Type B pancreatic cell (in vitro differentiated cells): ENCODE measurements around the gene CORO1C. TPM values are rescaled to one million over a fixed set of nuclear protein-coding genes. Genes with fewer than 3 reads are reported as not detected.
A peak's percentile ranks its signal among the peaks of the same experiment; 100 is the strongest.
"Not testable (repeated sequence)": the region's sequence is repeated elsewhere in the genome, so short reads cannot be mapped to it uniquely, and the experiment has no call there.

Source experiments
- DNase-seq: peaks from one replicate; pipeline ENCODE4 v3.0.0; 2021; ENCODE audit warnings: mixed read lengths; ENCODE audit not compliant: unreplicated experiment; ENCODE audit errors: extremely low spot score
- H3K27ac Mint-ChIP-seq: 2 replicates; pipeline ENCODE4 v1.8.0; 2021; ENCODE audit warnings: mild to moderate bottlenecking, mixed read lengths
- H3K27me3 Mint-ChIP-seq: 2 replicates; pipeline ENCODE4 v1.8.0; 2021; ENCODE audit warnings: mixed read lengths
- H3K36me3 Mint-ChIP-seq: 2 replicates; pipeline ENCODE4 v1.8.0; 2021; ENCODE audit warnings: mixed read lengths
- H3K4me1 Mint-ChIP-seq: one replicate; pipeline ENCODE4 v1.8.0; 2021; ENCODE audit warnings: mixed read lengths; ENCODE audit not compliant: unreplicated experiment
- H3K4me3 Mint-ChIP-seq: 2 replicates; pipeline ENCODE4 v1.8.0; 2021; ENCODE audit warnings: mild to moderate bottlenecking, mixed read lengths
- H3K9me3 Mint-ChIP-seq: 2 replicates; pipeline ENCODE4 v1.8.0; 2021; ENCODE audit warnings: mixed read lengths
- total RNA-seq: library from RNA; stranded (reverse); gene quantifications from 2 replicates; pipeline ENCODE4 v1.2.1, GENCODE V29; 2021; ENCODE audit warnings: low replicate concordance
- TF ChIP-seq, protein P1 (sequence below): fragments of 200-600 bp; sonication (generic); conservative IDR thresholded peaks from 2 replicates; pipeline ENCODE4 v1.5.0; 2021; ENCODE audit warnings: antibody characterized with exemption, mild to moderate bottlenecking

CORO1C gene
- total RNA-seq, 1 donor from 2014 or later: 103 TPM

- peak overlapping the region; percentile 42 for H3K27ac Mint-ChIP-seq
- H3K4me3 Mint-ChIP-seq: peak overlapping the region; percentile 45
- H3K36me3 Mint-ChIP-seq: no peaks in the 10 kb centered on the region
- DNase-seq: no peak
- no peaks in the 10 kb centered on the region for H3K9me3 Mint-ChIP-seq
- H3K4me1 Mint-ChIP-seq: peaks cover 22% of the 10 kb centered on the region
- peaks cover 3% of the 10 kb centered on the region for H3K27me3 Mint-ChIP-seq
- TF ChIP-seq, protein P1, sequence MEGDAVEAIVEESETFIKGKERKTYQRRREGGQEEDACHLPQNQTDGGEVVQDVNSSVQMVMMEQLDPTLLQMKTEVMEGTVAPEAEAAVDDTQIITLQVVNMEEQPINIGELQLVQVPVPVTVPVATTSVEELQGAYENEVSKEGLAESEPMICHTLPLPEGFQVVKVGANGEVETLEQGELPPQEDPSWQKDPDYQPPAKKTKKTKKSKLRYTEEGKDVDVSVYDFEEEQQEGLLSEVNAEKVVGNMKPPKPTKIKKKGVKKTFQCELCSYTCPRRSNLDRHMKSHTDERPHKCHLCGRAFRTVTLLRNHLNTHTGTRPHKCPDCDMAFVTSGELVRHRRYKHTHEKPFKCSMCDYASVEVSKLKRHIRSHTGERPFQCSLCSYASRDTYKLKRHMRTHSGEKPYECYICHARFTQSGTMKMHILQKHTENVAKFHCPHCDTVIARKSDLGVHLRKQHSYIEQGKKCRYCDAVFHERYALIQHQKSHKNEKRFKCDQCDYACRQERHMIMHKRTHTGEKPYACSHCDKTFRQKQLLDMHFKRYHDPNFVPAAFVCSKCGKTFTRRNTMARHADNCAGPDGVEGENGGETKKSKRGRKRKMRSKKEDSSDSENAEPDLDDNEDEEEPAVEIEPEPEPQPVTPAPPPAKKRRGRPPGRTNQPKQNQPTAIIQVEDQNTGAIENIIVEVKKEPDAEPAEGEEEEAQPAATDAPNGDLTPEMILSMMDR: no peak
Observed at GRCh38 chr12:108619369-108620160, 111.8 kb downstream of the CORO1C start.

DNA sequence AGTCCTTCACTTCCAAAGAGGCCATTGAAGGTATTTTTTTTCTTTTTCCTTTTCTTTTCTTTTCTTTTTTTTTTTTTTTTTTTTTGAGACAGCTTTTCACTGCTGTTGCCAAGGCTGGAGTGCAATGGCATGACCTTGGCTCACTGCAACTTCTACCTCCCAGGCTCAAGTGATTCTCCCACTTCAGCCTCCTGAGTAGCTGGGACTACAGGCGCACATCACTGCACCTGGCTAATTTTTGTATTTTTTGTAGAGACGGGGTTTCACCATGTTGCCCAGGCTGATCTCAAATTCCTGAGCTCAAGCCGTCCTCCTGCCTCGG is 112.4 kb downstream of the CORO1C start:
- not testable (repeated sequence) for H3K36me3 Mint-ChIP-seq, H3K4me3 Mint-ChIP-seq, DNase-seq, H3K27me3 Mint-ChIP-seq, H3K9me3 Mint-ChIP-seq, H3K27ac Mint-ChIP-seq
- H3K4me1 Mint-ChIP-seq: peaks cover 22% of the 10 kb centered on the region

GRCh38 chr12:108618079-108618952 is 113.0 kb downstream of the CORO1C start:
- peaks cover 5% of the 10 kb centered on the region for H3K27me3 Mint-ChIP-seq
- H3K36me3 Mint-ChIP-seq: no peaks in the 10 kb centered on the region
- DNase-seq: peak; percentile 88
- peaks cover 25% of the 10 kb centered on the region for H3K4me1 Mint-ChIP-seq
- TF ChIP-seq, protein P1: peak; percentile 99
- no peak overlapping the region for H3K4me3 Mint-ChIP-seq
- no peak overlapping the region for H3K27ac Mint-ChIP-seq
- no peaks in the 10 kb centered on the region for H3K9me3 Mint-ChIP-seq

- Mint-ChIP-seq H3K36me3 (no peaks in the 10 kb centered on the region), H3K9me3 (no peaks in the 10 kb centered on the region), H3K4me3 (no peak overlapping the region), H3K4me1 (peaks cover 25% of the 10 kb centered on the region), H3K27me3 (peaks cover 5% of the 10 kb centered on the region), H3K27ac (no peak overlapping the region)
- TF ChIP-seq, protein P1: no peak
- DNase-seq: no peak
Observed at GRCh38 chr12:108616941-108617858, 114.1 kb downstream of the CORO1C start.

- TF ChIP-seq, protein P1: no peak
- no peaks in the 10 kb centered on the region for H3K9me3 Mint-ChIP-seq
- H3K27ac Mint-ChIP-seq: no peak overlapping the region
- DNase-seq: no peak
- H3K27me3 Mint-ChIP-seq: peaks cover 9% of the 10 kb centered on the region
- H3K4me1 Mint-ChIP-seq: peaks cover 23% of the 10 kb centered on the region
- H3K36me3 Mint-ChIP-seq: no peaks in the 10 kb centered on the region
- H3K4me3 Mint-ChIP-seq: no peak overlapping the region
Observed at GRCh38 chr12:108616359-108616758, 115.0 kb downstream of the CORO1C start.
